HG02678 (cell line): Measurements from ENCODE around the gene TRPM2.
"Not testable (repeated sequence)": the region's sequence is repeated elsewhere in the genome, so short reads cannot be mapped to it uniquely, and the experiment has no call there.

Source experiments
- ATAC-seq: cut with Tn5 transposase; IDR thresholded peaks from one replicate; pipeline ENCODE4 v1.9.1; 2021; ENCODE audit warnings: mild to moderate bottlenecking, moderate library complexity; ENCODE audit not compliant: unreplicated experiment

TRPM2 gene

DNA sequence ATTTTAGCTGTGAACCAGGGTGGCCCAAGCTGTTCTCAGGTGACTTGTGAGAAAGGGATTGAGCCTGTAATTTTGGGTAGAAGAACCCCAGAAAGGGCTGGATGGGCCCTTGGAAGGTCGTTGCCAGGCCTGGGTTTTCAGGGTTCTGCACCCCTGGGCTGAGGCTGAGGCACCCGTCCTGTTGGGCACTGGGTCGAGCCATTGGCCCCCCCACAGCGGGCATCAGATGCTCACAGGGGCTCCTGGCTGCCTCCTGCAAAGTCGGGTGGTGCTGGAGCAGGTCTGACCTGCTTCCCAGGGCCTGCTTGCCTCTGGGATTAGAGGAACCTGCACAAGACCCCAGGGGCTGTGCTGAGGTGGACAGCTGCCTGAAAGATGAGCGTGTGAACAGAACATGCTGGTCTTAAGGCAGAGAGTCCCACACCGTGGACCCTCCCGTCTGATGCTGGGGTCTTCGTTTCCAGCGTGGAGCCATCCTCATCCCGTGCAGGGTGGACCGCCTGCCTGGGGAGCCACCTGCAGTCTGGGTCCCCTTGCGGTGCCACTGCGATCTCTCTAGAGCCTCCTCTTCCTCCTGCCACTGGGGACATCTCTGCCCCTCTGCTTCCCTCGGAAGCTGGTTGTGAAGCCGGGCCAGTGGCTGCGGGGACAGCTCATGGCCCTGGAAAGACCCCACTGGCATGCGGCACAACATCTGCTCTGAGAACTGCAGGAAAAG lies 1.7 kb upstream of the TRPM2 start:
- ATAC-seq = no peak

DNA sequence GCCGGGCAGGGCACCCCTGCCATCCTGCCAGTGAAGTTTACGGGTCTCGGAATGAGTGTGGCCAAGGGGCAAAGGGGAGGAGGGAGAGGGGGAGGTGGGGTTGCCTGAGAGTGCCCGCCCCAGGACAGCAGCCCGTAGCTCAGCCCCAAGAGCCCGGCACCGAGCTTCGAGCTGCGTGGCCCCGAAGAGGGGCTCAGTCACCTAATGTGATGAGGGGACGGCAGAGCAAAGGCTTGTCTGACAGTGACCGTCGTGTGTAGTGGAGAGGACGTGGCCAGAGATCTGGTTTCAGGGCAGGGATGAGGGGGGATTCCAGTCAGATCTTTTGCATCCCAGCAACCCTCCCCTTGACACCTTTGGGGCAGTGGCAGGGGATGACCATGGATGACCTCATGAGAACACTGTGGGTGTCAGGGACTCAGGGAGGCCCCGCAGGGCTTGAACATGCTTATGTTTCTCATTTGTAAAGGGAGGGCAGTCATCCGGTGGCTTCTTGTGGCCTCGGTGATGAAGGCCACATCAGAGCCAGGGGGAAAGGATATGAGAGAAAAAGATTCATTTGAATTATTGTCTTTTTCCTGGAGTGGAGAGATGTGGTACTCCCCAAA lies 1.1 kb upstream of the TRPM2 start:
- no peak for ATAC-seq

DNA sequence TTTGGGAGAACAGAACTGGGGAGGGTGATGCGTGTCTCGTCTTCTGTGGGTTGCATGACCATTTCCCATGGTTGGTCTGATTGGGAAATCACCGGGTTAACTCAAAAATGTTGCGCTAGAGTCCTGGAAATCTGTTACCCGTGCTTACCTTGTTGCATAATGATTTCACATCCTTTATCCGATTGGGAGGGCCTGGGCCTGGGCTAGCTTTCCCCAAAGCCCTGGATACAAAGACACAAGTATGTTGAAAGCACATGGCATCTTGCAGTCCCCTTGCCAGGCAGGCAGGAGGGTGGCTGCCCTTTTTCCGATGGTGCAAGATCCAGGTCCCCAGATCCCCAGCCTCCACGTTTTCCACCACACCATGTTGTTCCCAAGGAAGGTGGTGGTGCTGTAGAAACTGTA lies 582 bp downstream of the TRPM2 start:
- ATAC-seq = no peak

DNA sequence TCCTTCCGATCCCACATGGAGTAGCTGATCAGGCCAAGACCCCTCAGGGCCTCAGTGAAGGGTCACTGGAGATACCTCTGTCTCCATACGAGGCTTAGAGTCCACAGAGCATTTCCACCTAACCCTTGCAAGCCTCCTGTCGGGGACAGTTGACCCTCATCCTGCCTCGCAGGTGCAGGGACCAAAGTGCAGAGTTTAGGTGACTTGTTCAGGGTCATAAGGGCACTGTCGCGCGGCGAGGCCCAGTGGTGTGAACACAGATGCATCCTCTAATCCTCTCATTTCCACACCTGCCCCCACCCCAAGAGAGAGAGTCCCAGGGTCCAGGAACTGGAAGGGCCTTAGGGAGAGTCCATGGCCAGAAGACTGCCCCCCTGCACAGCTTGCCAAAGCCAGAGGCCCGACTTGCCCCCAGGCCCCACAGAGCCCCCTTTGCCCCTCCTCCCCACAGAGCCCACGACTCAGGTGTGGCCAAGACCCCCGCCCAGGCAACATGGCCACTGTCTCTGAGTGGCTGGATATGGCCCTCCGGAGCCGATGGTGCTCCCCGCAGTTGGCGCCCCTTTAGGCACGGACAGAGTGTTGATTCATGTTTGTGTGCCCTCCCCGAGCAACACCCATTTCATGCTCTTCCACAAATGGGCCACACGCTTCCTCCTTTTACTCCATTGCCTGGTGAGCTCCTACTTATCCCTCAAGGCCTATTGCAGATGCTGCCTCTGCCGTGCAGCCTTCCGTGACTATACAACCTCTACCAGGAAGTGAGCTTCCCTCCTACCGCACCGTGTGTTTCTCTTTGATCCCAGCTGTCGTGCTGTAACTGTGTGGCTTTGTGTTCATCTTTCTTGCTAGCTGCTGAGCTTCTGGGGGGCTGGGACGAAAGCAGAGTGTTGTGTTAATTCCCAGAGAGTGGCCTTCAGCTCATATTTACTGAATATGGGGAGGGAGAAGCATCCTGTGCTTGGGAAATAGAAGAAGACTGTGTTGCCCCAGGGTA lies 1.7 kb downstream of the TRPM2 start:
- no peak for ATAC-seq

DNA sequence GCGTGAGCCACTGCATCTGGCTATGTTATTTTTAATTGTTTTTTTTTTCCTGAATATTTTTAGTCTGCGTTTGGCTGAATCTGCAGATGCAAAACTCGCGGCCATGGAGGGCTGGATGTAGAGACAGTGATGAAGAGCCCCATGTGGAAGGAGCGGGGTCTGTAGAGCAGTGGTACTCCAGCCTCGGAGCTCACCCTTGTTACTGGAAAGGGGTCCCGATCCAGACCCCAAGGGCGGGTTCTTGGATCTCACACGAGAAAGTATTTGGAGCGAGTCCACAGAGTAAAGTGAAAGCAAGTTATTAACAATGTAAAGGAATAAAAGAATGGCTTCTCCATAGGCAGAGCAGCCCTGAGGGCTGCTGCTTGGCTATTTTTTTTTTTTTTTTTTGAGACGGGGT lies 2.7 kb downstream of the TRPM2 start:
- ATAC-seq = no peak

DNA sequence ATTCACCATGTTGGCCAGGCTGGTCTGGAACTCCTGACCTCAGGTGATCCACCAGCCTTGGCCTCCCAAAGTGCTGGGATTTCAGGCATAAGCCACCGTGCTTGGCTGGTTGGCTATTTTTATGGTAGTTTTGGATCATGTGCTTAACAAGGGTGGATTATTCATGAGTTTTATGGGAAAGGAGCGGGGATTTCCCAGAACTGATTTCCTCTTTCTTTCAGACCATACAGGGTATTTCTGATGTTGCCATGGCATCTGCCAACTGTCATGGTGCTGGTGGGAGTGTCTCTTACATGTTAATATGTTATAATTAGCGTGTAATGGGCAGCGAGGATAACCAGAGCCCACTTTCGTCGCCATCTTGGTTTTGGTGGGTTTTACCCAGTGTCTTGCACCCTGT lies 3.2 kb downstream of the TRPM2 start:
- no peak for ATAC-seq

DNA sequence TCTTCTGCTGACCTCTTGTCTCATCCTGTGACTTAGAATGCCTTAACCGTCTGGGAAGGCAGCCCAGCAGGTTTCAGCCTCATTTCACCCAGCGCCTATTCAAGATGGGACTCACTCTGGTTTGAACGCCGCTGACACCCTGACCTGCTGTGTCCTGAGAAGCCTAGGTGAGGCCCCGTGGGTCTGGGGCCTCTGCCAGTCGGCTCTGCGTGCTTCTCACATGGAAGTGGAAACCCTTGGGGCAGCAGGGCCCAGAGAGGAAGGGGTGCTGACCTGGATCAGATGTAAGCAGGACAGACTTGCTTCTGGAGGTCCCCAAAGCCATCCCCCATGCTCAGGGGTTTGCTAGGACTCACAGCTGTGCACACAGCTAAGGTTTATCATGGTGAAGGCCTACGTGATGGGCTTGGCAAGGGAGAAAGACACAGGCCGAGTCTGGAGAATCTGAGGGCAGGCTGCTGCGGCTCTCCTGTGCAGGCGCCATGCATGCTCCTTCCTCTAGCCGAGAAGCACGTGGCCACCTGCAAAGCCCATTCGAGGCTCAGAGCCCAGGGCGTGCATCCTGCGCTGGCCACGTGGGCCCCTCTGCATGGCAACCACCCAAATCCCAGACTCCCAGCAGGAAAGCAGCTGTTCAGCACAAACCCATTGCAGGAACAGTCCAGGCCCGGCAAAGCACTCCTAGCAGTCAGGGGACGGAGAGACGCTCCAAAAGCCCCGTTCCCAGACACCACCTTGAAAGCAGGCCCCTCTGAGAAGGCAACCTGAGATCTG lies 3.8 kb downstream of the TRPM2 start:
- no peak for ATAC-seq

DNA sequence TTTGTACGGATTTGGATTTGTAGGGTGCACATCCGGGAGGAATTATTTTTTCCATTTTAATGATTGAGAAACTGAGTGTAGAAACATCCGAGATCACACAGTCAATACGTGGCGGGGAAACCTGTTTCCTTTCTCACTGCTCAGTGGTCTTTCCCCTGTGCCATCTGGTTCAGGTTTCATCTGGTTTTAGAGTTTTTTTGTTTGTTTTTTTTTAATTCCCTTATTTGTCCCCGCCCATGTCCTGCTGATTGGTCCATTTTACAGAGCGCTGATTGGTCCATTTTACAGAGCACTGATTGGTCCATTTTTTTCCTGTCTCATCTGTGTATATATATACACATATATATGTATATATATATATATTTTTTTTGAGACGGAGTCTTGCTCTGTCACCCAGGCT lies 6.0 kb downstream of the TRPM2 start:
- no peak for ATAC-seq

DNA sequence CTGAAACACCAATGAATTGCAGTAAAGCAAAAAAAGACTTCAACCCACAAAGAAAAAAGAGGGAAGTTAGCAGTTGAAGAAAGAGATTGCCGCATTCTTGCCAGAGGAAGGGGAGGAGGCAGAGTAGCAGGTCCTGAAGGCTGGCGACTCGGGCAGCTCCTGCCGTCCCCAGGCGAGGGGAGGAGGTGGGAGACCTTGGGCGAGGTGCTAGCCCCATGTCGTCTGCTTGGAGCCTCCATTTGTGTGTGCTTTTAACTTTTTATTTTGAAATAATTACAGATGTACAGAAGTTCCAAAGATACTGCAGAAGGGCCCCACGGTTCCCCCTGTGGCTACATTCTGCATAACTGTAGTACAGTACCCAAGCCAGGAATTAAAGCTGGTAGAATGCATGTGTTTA lies 6.7 kb downstream of the TRPM2 start:
- no peak for ATAC-seq

DNA sequence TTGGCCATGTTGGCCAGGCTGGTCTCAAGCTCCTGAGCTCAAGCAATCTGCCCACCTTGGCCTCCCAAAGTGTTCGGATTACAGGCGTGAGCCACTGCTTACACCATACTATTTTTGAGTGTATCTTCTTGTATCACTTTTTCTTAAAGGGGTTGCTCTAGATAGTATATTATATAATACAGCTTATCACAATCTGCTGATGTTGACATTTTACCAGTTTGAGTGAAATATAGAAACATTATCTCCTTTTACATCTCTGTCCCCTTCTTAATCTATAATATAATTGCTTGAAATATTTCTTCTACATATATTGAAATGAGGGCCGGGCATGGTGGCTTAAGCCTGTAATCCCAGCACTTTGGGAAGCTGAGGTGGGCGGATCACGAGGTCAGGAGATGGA lies 8.5 kb downstream of the TRPM2 start:
- not testable (repeated sequence) for ATAC-seq

DNA sequence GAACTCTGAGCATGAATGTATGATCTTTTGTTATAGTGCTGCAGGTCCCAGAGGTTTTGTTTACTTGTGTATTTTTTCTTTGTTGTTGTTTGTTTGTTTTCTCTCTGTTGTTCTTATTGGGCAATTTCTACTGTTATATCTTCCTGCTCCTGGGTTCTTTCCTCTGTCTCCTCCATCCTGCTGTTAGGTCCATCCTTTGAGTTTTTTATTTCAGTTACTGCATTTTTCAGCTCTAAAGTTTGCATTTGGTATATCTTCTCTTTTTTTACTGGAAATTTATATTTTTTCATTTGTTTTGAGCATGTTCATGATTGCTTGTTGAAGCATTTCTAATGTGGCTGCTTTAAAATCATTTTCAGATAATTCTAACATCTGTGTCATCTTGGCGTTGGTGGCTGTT lies 9.9 kb downstream of the TRPM2 start:
- no peak for ATAC-seq

DNA sequence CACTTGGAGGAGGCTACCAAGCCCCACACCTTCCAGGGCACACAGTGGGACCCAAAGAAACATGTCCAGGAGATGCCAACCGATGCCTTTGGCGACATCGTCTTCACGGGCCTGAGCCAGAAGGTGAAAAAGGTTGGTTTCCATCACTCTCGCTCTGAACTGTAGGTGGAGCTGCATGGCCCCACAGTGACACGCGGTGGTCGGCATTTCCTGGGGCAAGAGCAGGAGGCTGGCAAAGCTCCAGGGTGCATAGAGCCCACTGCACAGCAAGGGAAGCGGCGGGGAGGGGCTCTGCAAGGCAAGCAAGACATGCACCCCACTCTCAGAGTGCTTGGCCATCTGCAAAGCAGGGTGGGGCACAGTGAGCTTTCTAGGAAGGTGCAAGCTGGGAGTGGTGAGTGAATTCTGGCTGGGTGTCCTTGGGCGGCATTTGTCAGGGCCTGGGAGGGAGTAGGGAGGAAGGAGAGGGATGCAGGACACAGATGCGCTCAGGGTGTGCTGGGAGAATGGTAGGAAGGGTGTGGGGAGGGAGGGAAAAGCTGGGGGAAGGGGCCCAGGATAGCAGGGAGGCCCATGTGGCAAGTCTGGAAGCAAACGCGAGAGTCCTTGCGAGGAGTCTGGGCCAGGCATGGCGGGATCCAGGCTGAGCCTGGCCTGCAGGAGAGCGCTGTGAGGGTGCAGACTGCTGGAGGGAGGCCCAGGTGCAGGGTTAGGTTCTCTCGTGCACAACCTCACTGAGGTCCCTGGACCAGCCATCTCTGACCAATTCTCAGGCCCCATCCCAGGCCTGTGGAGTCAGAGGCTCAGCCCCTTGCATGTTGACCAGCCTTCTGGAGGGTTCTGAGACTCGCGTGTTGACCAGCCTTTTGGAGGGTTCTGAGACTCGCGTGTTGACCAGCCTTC lies 11.0 kb downstream of the TRPM2 start:
- ATAC-seq = no peak

DNA sequence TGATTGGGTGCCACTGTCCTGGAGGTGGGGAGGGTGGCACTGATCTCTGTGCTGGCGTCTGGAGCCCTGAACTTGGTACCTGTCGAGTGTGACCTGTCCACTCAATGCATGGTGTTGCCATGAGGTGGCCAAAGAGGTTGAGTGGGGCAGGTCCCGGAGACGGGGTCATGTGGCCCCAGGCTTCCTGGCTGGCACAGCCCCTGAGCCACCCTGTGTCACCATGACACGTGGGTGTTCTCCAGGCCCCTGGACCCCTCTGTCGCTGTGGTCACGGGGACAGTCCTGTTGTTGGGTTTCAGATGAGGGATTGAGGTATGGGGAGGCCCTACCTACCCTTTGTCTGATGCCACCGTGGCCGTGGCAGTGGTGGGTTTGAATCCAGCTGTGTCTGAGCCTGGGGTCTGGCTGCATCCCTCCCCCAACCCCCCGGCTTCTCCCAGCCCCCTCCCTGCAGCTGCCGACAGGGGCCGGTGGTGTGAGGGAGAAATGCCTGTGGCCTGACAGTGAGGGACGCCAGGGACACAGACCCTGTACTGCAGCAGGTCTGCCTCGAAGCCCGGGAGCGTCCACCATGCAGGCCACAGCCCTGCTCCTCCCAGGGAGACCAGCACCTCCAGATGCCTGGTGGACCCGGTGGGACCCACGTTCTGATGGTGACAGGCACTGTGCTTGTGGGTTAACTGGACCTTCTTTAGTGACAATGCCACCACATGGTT lies 12.0 kb downstream of the TRPM2 start:
- ATAC-seq = no peak

DNA sequence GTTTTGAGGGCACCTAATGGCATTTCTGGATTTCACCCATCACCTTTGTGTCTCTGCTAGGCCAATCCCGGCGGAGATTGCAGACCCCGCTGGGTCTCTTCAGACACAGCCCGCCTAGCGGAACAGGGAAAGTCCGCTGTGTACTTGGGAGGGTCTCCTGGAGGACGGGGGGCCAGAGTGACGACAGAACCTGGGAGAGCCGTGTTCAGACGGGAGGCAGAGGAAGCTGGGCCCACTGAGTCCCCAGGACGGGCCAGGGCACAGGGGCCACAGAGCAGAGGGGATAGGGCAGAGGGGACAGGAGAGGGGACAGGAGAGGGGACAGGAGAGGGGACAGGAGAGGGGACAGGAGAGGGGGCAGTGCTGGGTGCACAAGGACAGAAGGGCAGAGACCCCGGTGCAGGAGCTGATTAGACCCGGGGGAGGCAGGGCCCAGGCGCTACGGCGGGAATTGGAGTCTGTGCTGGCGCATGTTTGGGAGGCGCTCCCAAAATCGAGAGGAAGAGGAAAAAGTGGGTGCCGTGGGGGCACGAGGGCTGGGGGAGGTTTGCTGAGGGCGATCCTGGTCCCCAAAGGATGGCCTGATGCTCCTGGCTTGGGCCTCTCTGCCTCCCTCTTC lies 12.7 kb downstream of the TRPM2 start:
- ATAC-seq = no peak

DNA sequence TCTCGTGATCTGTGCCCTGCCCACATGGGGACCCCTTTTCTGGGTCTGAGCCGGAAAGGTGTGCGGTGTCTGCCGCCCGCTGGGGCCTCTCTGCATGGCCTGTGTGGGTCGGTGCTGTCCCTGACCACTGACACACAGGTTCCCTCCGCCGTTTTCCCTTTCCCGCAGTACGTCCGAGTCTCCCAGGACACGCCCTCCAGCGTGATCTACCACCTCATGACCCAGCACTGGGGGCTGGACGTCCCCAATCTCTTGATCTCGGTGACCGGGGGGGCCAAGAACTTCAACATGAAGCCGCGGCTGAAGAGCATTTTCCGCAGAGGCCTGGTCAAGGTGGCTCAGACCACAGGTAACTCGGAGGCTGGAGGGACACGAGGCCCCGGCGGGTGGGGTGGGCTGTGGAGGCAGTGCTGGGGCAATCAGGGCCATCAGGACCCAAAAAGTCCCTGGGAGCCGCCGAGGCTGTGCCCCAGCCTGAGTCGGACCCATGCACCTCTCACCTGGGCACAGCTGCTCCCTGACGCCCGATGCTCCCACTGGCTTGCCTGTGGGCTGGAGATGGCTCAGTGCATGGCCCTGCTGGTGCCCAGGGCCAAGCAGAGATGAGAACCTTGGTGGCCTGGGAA lies 13.3 kb downstream of the TRPM2 start:
- no peak for ATAC-seq

DNA sequence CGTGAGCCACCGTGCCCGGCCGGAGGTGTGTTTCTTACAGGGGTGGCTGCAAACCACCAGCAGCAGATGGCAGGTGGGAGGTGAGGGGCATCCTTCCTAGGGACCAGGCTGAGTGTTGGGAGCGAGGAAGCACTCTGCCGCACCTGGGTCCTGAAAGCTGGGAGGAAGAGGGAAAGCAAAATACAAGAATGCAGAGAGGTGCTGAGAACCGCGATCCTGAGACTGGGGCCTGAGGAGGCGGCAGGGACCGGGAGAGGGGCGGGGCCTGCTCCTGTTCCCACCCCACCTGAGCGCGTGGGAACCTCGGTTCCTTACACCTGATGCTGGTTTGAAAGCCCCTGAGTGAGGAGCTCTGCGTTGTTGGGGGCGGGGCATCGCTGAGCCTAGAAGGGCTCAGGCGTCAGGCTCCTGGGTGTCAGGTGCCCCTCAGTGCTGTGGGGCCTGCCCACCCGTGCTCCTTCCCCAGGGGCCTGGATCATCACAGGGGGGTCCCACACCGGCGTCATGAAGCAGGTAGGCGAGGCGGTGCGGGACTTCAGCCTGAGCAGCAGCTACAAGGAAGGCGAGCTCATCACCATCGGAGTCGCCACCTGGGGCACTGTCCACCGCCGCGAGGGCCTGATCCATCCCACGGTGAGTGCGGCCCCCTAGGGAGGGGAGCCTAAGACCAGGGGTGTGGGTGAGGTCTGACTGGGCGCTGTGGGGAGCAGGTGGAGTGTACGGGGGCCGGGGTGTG lies 15.5 kb downstream of the TRPM2 start:
- ATAC-seq = no peak

DNA sequence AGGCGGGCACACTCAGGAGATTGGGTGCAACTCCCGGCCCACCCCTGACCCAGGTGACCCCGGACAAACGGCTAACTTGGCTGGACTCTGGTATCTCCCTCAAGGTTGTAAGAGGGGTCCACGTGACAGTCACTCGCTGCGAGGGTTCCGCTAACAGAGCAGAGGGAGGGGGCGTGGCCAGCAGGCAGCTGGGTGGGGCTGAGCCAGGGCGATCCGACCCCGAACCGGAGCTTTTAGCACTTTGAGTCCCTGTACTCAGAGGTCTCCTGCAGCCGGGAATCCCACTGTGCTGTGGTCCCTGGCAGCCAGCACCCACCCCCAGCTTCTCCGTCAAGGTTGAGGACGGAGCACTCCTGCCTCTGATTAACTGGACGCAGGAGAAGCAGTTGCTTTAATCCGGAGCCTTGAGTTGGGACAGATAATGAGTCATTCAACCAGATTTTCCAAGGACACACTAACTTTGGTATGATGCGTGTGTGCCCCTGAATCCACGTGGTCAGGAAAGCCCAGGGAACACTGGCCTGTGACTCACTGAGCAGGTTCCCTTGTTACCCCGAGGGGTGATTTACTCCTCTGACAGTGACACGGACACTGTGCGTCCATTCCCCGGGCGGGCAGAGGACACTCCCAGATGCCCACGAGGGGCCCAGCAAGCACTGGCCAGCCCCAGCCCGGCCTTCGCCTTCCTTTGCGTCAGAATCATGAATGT lies 16.8 kb downstream of the TRPM2 start:
- no peak for ATAC-seq
